HepG2 (cell line): Measurements from ENCODE around the gene SH2D7. TPM values are rescaled to one million over a fixed set of nuclear protein-coding genes. Genes with fewer than 3 reads are reported as not detected.

Source experiments
- ATAC-seq: fragments of 200-7000 bp; cut with Tn5 transposase; 3 replicates; pipeline ENCODE4 v1.9.1; 2020; ENCODE audit warnings: mild to moderate bottlenecking, moderate library complexity
- BruUV-seq: library from RNA; stranded (reverse); fragments of 400-500 nt; replicated peaks from 2 replicates; lab custom pipeline; 2021; lab: Mats Ljungman, UMichigan
- CTCF ChIA-PET: fragments of 300-600 bp; formaldehyde crosslinking; extraction: SDS; loops from one replicate; lab custom pipeline; 2021; ENCODE audit warnings: low total read pairs, inconsistent platforms, low intra/inter-chr PET ratio; lab: Yijun Ruan, JAX
- POLR2A ChIA-PET: fragments of 350-600 bp; sonication (Branson Sonifier 250); formaldehyde crosslinking; loops from one replicate; lab custom pipeline; 2020; ENCODE audit warnings: antibody characterized with exemption, inconsistent platforms; lab: Yijun Ruan, JAX
- DNase-seq: peaks from one replicate; pipeline ENCODE4 v3.0.0-alpha.2; 2015; ENCODE audit warnings: low spot score
- FAIRE-seq: peaks from 3 replicates; lab custom pipeline; 2011; peaks lifted over from hg19 to GRCh38; lab: Jason Lieb, UNC
- H2AFZ ChIP-seq: one replicate; pipeline ENCODE4 v1.6.1; 2011; ENCODE audit warnings: low read length, inconsistent platforms
- H3K27ac ChIP-seq: fragments of 300-600 bp; 3 replicates; pipeline ENCODE4 v1.8.0; 2011; ENCODE audit warnings: mixed run types, mild to moderate bottlenecking, mixed read lengths, low read length, inconsistent platforms; ENCODE audit not compliant: insufficient read depth; ENCODE audit errors: extremely low read length
- H3K27me3 ChIP-seq, 2 experiments: fragments of 200-600 bp in 1 of 2; 2 replicates in 1 of 2; 3 replicates in 1 of 2; pipeline versions ENCODE4 v1.6.0 to v1.8.0; 2011; ENCODE audit warnings: low read length in 2 of 2, mild to moderate bottlenecking in 2 of 2, moderate library complexity in 2 of 2, inconsistent platforms in 1 of 2; ENCODE audit not compliant: insufficient read depth in 2 of 2, control insufficient read depth in 1 of 2
- H3K36me3 ChIP-seq, 2 experiments: fragments of 200-600 bp in 1 of 2; replicated peaks in 1 of 2; 2 replicates in 1 of 2; 3 replicates in 1 of 2; pipeline versions ENCODE4 v1.5.1 to v1.8.0; 2011; ENCODE audit warnings: low read length in 2 of 2, inconsistent platforms in 1 of 2; ENCODE audit not compliant: insufficient read depth in 2 of 2, control insufficient read depth in 1 of 2
- H3K4me1 ChIP-seq: 2 replicates; pipeline ENCODE4 v1.5.1; 2012; ENCODE audit warnings: low read length, inconsistent platforms; ENCODE audit not compliant: insufficient read depth
- H3K4me2 ChIP-seq: 2 replicates; pipeline ENCODE4 v1.6.0; 2011; ENCODE audit warnings: low read depth, low read length, inconsistent platforms
- H3K4me3 ChIP-seq, 3 experiments: fragments of 200-600 bp in 1 of 3; sonication (generic), shearing (Covaris generic) in 1 of 3; replicated peaks in 1 of 3; 2 replicates each; pipeline ENCODE4 v1.5.1; 2011 to 2016; ENCODE audit warnings: low read length in 3 of 3, inconsistent platforms in 2 of 3, low read depth in 2 of 3, mild to moderate bottlenecking in 2 of 3, control low read depth in 1 of 3, mixed read lengths in 1 of 3; ENCODE audit not compliant: insufficient read depth in 1 of 3
- H3K79me2 ChIP-seq: one replicate; pipeline ENCODE4 v1.6.1; 2011; ENCODE audit warnings: low read length, inconsistent platforms; ENCODE audit not compliant: insufficient read depth
- H3K9ac ChIP-seq: 2 replicates; pipeline ENCODE4 v1.6.0; 2011; ENCODE audit warnings: mild to moderate bottlenecking, low read depth, low read length, inconsistent platforms; ENCODE audit not compliant: insufficient read depth
- H3K9me3 ChIP-seq: 2 replicates; pipeline ENCODE4 v1.5.1; 2012; ENCODE audit warnings: mild to moderate bottlenecking, low read length
- H4K20me1 ChIP-seq: 2 replicates; pipeline ENCODE4 v1.6.0; 2011; ENCODE audit warnings: inconsistent platforms, mild to moderate bottlenecking, low read length, moderate library complexity; ENCODE audit not compliant: insufficient read depth
- CBFB ChIP-seq: sonication (generic); formaldehyde crosslinking; IDR thresholded peaks from 2 replicates; pipeline ENCODE4 v1.4.0; 2020; ENCODE audit warnings: missing genetic modification reagents
- DNMT1 ChIP-seq: sonication (generic); formaldehyde crosslinking; IDR thresholded peaks from 2 replicates; pipeline ENCODE4 v1.5.1; 2020; ENCODE audit warnings: mild to moderate bottlenecking, missing genetic modification reagents
- DNMT3B ChIP-seq: conservative IDR thresholded peaks from 2 replicates; pipeline ENCODE4 v1.6.1; 2016; ENCODE audit warnings: missing biosample characterization, control low read depth
- NONO ChIP-seq, 2 experiments: fragments of 450-650 bp in 1 of 2; sonication (generic) in 1 of 2; formaldehyde crosslinking in 1 of 2; IDR thresholded peaks in 1 of 2; conservative IDR thresholded peaks in 1 of 2; 2 replicates each; pipeline versions ENCODE4 v1.6.1 to v1.8.0; 2017 to 2022; ENCODE audit warnings: mild to moderate bottlenecking in 1 of 2, missing genetic modification reagents in 1 of 2, moderate library complexity in 1 of 2
- PHF5A ChIP-seq: IDR thresholded peaks from one replicate; pipeline ENCODE4 v1.6.1; 2018; ENCODE audit warnings: low read depth, missing genetic modification reagents; ENCODE audit not compliant: unreplicated experiment
- RNF219 ChIP-seq: sonication (generic); formaldehyde crosslinking; IDR thresholded peaks from 2 replicates; pipeline ENCODE4 v1.5.0; 2020; ENCODE audit warnings: mild to moderate bottlenecking, missing genetic modification reagents
- STAT6 ChIP-seq: sonication (generic); formaldehyde crosslinking; IDR thresholded peaks from 2 replicates; pipeline ENCODE4 v1.4.0; 2020; ENCODE audit warnings: missing genetic modification reagents, mild to moderate bottlenecking, borderline replicate concordance
- TEAD2 ChIP-seq: sonication (generic); formaldehyde crosslinking; IDR thresholded peaks from 2 replicates; pipeline ENCODE4 v1.9.0; 2021; ENCODE audit warnings: missing genetic modification reagents
- ZBTB3 ChIP-seq: sonication (generic); formaldehyde crosslinking; IDR thresholded peaks from 2 replicates; pipeline ENCODE4 v1.4.0; 2020; ENCODE audit warnings: low read depth, mild to moderate bottlenecking, moderate library complexity, missing genetic modification reagents, borderline replicate concordance
- ZBTB37 ChIP-seq: sonication (generic); formaldehyde crosslinking; IDR thresholded peaks from 2 replicates; pipeline ENCODE4 v1.4.0; 2020; ENCODE audit warnings: mild to moderate bottlenecking, missing genetic modification reagents
- ZNF510 ChIP-seq: sonication (generic); formaldehyde crosslinking; IDR thresholded peaks from 2 replicates; pipeline ENCODE4 v1.4.0; 2020; ENCODE audit warnings: low read depth, mild to moderate bottlenecking, missing genetic modification reagents
- ZNF546 ChIP-seq: sonication (generic); formaldehyde crosslinking; conservative IDR thresholded peaks from 2 replicates; pipeline ENCODE4 v1.8.1; 2023; ENCODE audit warnings: mild to moderate bottlenecking, missing genetic modification reagents
- ZNF724P ChIP-seq: sonication (generic); formaldehyde crosslinking; IDR thresholded peaks from 2 replicates; pipeline ENCODE4 v1.8.0; 2022; ENCODE audit warnings: missing genetic modification reagents, borderline replicate concordance
- ZNF850 ChIP-seq: sonication (generic); formaldehyde crosslinking; conservative IDR thresholded peaks from 2 replicates; pipeline ENCODE4 v1.9.0; 2021; ENCODE audit warnings: mild to moderate bottlenecking, missing genetic modification reagents
- in situ Hi-C: cut with HindIII; loops from 2 replicates; pipeline ENCODE4 v1.10.0; 2017; ENCODE audit warnings: low pct_unique_long_range_greater_than_20kb; ENCODE audit not compliant: extremely low pct_ligation_motif_present
- intact Hi-C: fragments of 100-400 bp; cut with micrococcal nuclease; formaldehyde crosslinking; loops from one replicate; pipeline ENCODE4 v1.10.0; 2022; ENCODE audit not compliant: unreplicated experiment
- polyA plus RNA-seq, 8 experiments: library from polyadenylated mRNA; depleted of rRNA in 3 of 8; stranded (reverse) in 7 of 8; unstranded in 1 of 8; fragments of >200 nt; fragmentation: Illumina TruSeq in 4 of 8; extraction: Trizol in 4 of 8; gene quantifications; 2 replicates each; pipeline versions ENCODE4 v1.2.1 to v1.2.3, GENCODE V29; 2011 to 2016; ENCODE audit warnings: low read depth in 4 of 8, missing spikeins in 1 of 8, mixed read lengths in 1 of 8; ENCODE audit not compliant: insufficient read depth in 1 of 8
- total RNA-seq, 5 experiments: library from RNA; depleted of rRNA; stranded (reverse); fragments of >200 nt; fragmentation: Illumina TruSeq; extraction: Trizol; gene quantifications; 2 replicates each; pipeline ENCODE4 v1.2.3, GENCODE V29; 2016; ENCODE audit warnings: low read depth in 1 of 5
- TF ChIP-seq, protein P1 (sequence below): sonication (generic); formaldehyde crosslinking; IDR thresholded peaks from 2 replicates; pipeline ENCODE4 v1.4.0; 2020; ENCODE audit warnings: mild to moderate bottlenecking, missing genetic modification reagents

Gene SH2D7
- total and polyA plus RNA-seq, 2 of the 13 experiments (the other 11 are each of a cell fraction or from before 2014, with no cell fraction given): not detected

DNA sequence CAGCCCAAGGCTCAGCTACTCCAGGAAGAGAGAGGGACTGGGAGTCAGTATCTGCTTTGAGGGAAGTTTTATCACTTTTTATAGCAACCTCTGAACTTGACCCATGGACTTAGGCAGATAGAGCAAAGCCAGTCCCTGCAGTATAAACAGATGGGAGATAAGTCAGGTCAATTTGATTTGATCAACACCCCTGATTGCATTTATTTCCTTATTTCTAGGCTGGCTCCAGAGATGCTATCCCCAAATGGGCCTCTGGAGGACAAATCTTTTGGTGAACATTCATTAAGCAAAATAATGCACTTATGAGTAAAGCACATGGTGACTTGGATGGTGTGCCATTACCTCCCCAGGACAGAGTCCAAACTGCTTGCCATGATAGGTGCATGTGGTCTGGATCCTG lies 47.9 kb downstream of the SH2D7 start:
- Histone ChIP-seq H3K79me2 (no peaks in the 10 kb centered on the region), H2AFZ (no peak overlapping the region), H3K4me3 (no peak overlapping the region), H3K4me2 (no peak overlapping the region), H3K27me3 (peaks cover 0 to 9% of the 10 kb centered on the region in 2 experiments; a peak in 1 of 5 replicates), H3K36me3 (no peaks in the 10 kb centered on the region), H4K20me1 (no peaks in the 10 kb centered on the region), H3K27ac (no peak overlapping the region), H3K4me1 (peaks cover 29% of the 10 kb centered on the region), H3K9ac (no peak overlapping the region), H3K9me3 (no peaks in the 10 kb centered on the region)
- CTCF ChIA-PET: no interaction called here
- FAIRE-seq (no peak), ATAC-seq (no peak), DNase-seq (no peak)
- intact Hi-C loops (no loop called here), in situ Hi-C loops (no loop called here)
- POLR2A ChIA-PET: no interaction called here
- BruUV-seq: no TSS peak
- TF ChIP-seq ZNF546 (CRISPR knock-in tag) (no peak), PHF5A (CRISPR knock-in tag) (no peak), ZNF724P (CRISPR knock-in tag) (no peak), DNMT1 (CRISPR knock-in tag) (no peak), ZBTB37 (no peak), ZBTB3 (no peak), ZNF510 (no peak), TEAD2 (no peak), NONO (IDR thresholded peaks at IDR 0.05) (no peak), NONO (CRISPR knock-in tag; conservative IDR thresholded peaks at IDR 0.05) (no peak), ZNF850 (CRISPR knock-in tag) (no peak), RNF219 (CRISPR knock-in tag) (no peak), DNMT3B (CRISPR knock-in tag) (no peak), CBFB (CRISPR knock-in tag) (no peak), STAT6 (CRISPR knock-in tag) (no peak)
- TF ChIP-seq, protein P1, sequence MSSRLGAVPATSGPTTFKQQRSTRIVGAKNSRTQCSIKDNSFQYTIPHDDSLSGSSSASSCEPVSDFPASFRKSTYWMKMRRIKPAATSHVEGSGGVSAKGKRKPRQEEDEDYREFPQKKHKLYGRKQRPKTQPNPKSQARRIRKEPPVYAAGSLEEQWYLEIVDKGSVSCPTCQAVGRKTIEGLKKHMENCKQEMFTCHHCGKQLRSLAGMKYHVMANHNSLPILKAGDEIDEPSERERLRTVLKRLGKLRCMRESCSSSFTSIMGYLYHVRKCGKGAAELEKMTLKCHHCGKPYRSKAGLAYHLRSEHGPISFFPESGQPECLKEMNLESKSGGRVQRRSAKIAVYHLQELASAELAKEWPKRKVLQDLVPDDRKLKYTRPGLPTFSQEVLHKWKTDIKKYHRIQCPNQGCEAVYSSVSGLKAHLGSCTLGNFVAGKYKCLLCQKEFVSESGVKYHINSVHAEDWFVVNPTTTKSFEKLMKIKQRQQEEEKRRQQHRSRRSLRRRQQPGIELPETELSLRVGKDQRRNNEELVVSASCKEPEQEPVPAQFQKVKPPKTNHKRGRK (CRISPR knock-in tag): no peak
